WTC11 (cell line): ENCODE results near the gene CD2AP. TPM values are rescaled to one million over a fixed set of nuclear protein-coding genes. Genes with fewer than 3 reads are reported as not detected.

ENCODE experiments used
- ATAC-seq: fragments of 200-7000 bp; cut with Tn5 transposase; 2 replicates; pipeline ENCODE4 v1.10.0; 2021; ENCODE audit warnings: mild to moderate bottlenecking, moderate library complexity
- CTCF ChIA-PET: fragments of 300-600 bp; sonication (Branson Sonifier 250); formaldehyde crosslinking; loops from one replicate; lab custom pipeline; 2021; ENCODE audit warnings: antibody characterized with exemption; lab: Charles Lee
- POLR2A ChIA-PET: fragments of 350-600 bp; sonication (Branson Sonifier 250); formaldehyde crosslinking; loops from one replicate; lab custom pipeline; 2021; ENCODE audit warnings: antibody characterized with exemption; lab: Charles Lee
- DNase-seq: peaks from one replicate; pipeline ENCODE4 v3.0.0; 2021; ENCODE audit warnings: low spot score
- H3K27ac Mint-ChIP-seq: 2 replicates; pipeline ENCODE4 v1.8.0; 2021; ENCODE audit warnings: mixed read lengths
- H3K27me3 Mint-ChIP-seq: 2 replicates; pipeline ENCODE4 v1.8.0; 2021; ENCODE audit warnings: low read depth, mild to moderate bottlenecking, moderate library complexity, mixed read lengths
- H3K36me3 Mint-ChIP-seq: 2 replicates; pipeline ENCODE4 v1.8.0; 2021; ENCODE audit warnings: mixed read lengths
- H3K4me1 Mint-ChIP-seq: 2 replicates; pipeline ENCODE4 v1.8.0; 2022; ENCODE audit warnings: mixed read lengths
- H3K4me3 Mint-ChIP-seq: 2 replicates; pipeline ENCODE4 v1.8.0; 2021; ENCODE audit warnings: mild to moderate bottlenecking, moderate library complexity, mixed read lengths
- H3K9me3 Mint-ChIP-seq: 2 replicates; pipeline ENCODE4 v1.8.0; 2021; ENCODE audit warnings: mixed read lengths
- ATF6 ChIP-seq: sonication (generic); formaldehyde crosslinking; IDR thresholded peaks from 2 replicates; pipeline ENCODE4 v1.8.1; 2023; ENCODE audit warnings: mild to moderate bottlenecking, missing genetic modification reagents
- CREB1 ChIP-seq: sonication (generic); formaldehyde crosslinking; IDR thresholded peaks from 2 replicates; pipeline ENCODE4 v1.8.0; 2023; ENCODE audit warnings: mild to moderate bottlenecking, missing genetic modification reagents
- E2F4 ChIP-seq: sonication (generic); formaldehyde crosslinking; IDR thresholded peaks from 2 replicates; pipeline ENCODE4 v1.8.1; 2022; ENCODE audit warnings: low read depth, mild to moderate bottlenecking, moderate library complexity, missing genetic modification reagents, borderline replicate concordance
- E2F5 ChIP-seq: sonication (generic); formaldehyde crosslinking; IDR thresholded peaks from 2 replicates; pipeline ENCODE4 v1.8.1; 2022; ENCODE audit warnings: mild to moderate bottlenecking, moderate library complexity, missing genetic modification reagents
- ELF4 ChIP-seq: sonication (generic); formaldehyde crosslinking; IDR thresholded peaks from 2 replicates; pipeline ENCODE4 v1.8.1; 2022; ENCODE audit warnings: low read depth, mild to moderate bottlenecking, moderate library complexity, missing genetic modification reagents
- EMX1 ChIP-seq: fragments of 250-450 bp; sonication (Bioruptor Pico); IDR thresholded peaks from 2 replicates; pipeline ENCODE4 v1.8.0; 2021; ENCODE audit warnings: mild to moderate bottlenecking
- FOXJ3 ChIP-seq: sonication (generic); formaldehyde crosslinking; IDR thresholded peaks from 2 replicates; pipeline ENCODE4 v1.9.0; 2021; ENCODE audit warnings: missing genetic modification reagents, mild to moderate bottlenecking, borderline replicate concordance
- FOXP4 ChIP-seq: sonication (generic); formaldehyde crosslinking; IDR thresholded peaks from 2 replicates; pipeline ENCODE4 v1.8.0; 2022; ENCODE audit warnings: mild to moderate bottlenecking, missing genetic modification reagents
- GRHL2 ChIP-seq: fragments of 250-450 bp; sonication (Bioruptor Pico); IDR thresholded peaks from 2 replicates; pipeline ENCODE4 v1.8.0; 2022; ENCODE audit warnings: mild to moderate bottlenecking, moderate library complexity; ENCODE audit not compliant: insufficient replicate concordance, severe bottlenecking
- GTF2I ChIP-seq: fragments of 250-450 bp; sonication (Bioruptor Pico); conservative IDR thresholded peaks from 2 replicates; pipeline ENCODE4 v1.4.0; 2021; ENCODE audit warnings: mild to moderate bottlenecking
- HMGA2 ChIP-seq: fragments of 250-450 bp; sonication (Bioruptor Pico); IDR thresholded peaks from 2 replicates; pipeline ENCODE4 v1.4.0; 2021; ENCODE audit warnings: mild to moderate bottlenecking, moderate library complexity
- MXD4 ChIP-seq: fragments of 250-450 bp; sonication (Bioruptor Pico); IDR thresholded peaks from 2 replicates; pipeline ENCODE4 v1.8.0; 2021; ENCODE audit warnings: mild to moderate bottlenecking, moderate library complexity, borderline replicate concordance
- NR2C2 ChIP-seq: sonication (generic); formaldehyde crosslinking; IDR thresholded peaks from 2 replicates; pipeline ENCODE4 v1.8.0; 2022; ENCODE audit warnings: mild to moderate bottlenecking, missing genetic modification reagents
- SP1 ChIP-seq: sonication (generic); formaldehyde crosslinking; conservative IDR thresholded peaks from 2 replicates; pipeline ENCODE4 v1.8.1; 2022; ENCODE audit warnings: missing genetic modification reagents
- TCF7 ChIP-seq: sonication (generic); formaldehyde crosslinking; IDR thresholded peaks from 2 replicates; pipeline ENCODE4 v1.8.0; 2022; ENCODE audit warnings: mild to moderate bottlenecking, low read depth, missing genetic modification reagents, moderate library complexity
- USF2 ChIP-seq: sonication (generic); formaldehyde crosslinking; IDR thresholded peaks from 2 replicates; pipeline ENCODE4 v1.8.1; 2023; ENCODE audit warnings: mild to moderate bottlenecking, missing genetic modification reagents, moderate library complexity
- ZMAT4 ChIP-seq: fragments of 250-450 bp; sonication (Bioruptor Pico); IDR thresholded peaks from 2 replicates; pipeline ENCODE4 v1.9.0; 2021; ENCODE audit warnings: mild to moderate bottlenecking
- ZNF121 ChIP-seq: sonication (generic); formaldehyde crosslinking; IDR thresholded peaks from 2 replicates; pipeline ENCODE4 v1.8.0; 2023; ENCODE audit warnings: missing genetic modification reagents
- ZNF263 ChIP-seq: sonication (generic); formaldehyde crosslinking; IDR thresholded peaks from 2 replicates; pipeline ENCODE4 v1.8.1; 2022; ENCODE audit warnings: low read depth, mild to moderate bottlenecking, moderate library complexity, missing genetic modification reagents
- ZNF423 ChIP-seq: fragments of 250-450 bp; sonication (Bioruptor Pico); IDR thresholded peaks from 2 replicates; pipeline ENCODE4 v2.1.2; 2022; ENCODE audit warnings: mild to moderate bottlenecking, moderate library complexity
- ZNF671 ChIP-seq: fragments of 250-450 bp; sonication (Bioruptor Pico); IDR thresholded peaks from 2 replicates; pipeline ENCODE4 v1.8.0; 2021; ENCODE audit warnings: mild to moderate bottlenecking
- ZSCAN18 ChIP-seq: fragments of 250-450 bp; sonication (Bioruptor Pico); IDR thresholded peaks from 2 replicates; pipeline ENCODE4 v2.1.2; 2022; ENCODE audit warnings: mild to moderate bottlenecking, moderate library complexity
- total RNA-seq: library from RNA; stranded (reverse); gene quantifications from 3 replicates; pipeline ENCODE4 v1.2.3, GENCODE V29; 2021

Gene CD2AP
- total RNA-seq, 1 experiment from 2014 or later: 77.0 TPM

GRCh38 chr6:47525330-47526057 is 47.9 kb downstream of the CD2AP start:
- ATAC-seq: no peak
- POLR2A ChIA-PET: no interaction called here
- H3K4me3 Mint-ChIP-seq: no peak overlapping the region
- H3K36me3 Mint-ChIP-seq: peaks cover 26% of the 10 kb centered on the region
- peaks cover 16% of the 10 kb centered on the region for H3K9me3 Mint-ChIP-seq
- H3K4me1 Mint-ChIP-seq: peaks cover 42% of the 10 kb centered on the region
- TF ChIP-seq USF2 (CRISPR knock-in tag) (no peak), FOXP4 (CRISPR knock-in tag) (no peak), MXD4 (CRISPR knock-in tag) (no peak), EMX1 (CRISPR knock-in tag) (no peak), GRHL2 (CRISPR knock-in tag) (no peak), FOXJ3 (CRISPR knock-in tag) (no peak), HMGA2 (CRISPR knock-in tag) (no peak), NR2C2 (CRISPR knock-in tag) (no peak), ELF4 (CRISPR knock-in tag) (no peak), ZNF671 (CRISPR knock-in tag) (no peak)
- DNase-seq: no peak
- peak overlapping the region; percentile 24; the same call in 1 of the 2 replicates for H3K27ac Mint-ChIP-seq
- CTCF ChIA-PET: no interaction called here
- H3K27me3 Mint-ChIP-seq: no peaks in the 10 kb centered on the region

GRCh38 chr6:47527274-47527673 is 49.7 kb downstream of the CD2AP start:
- no peak for DNase-seq
- ChIA-PET CTCF (no interaction called here), POLR2A (no interaction called here)
- Mint-ChIP-seq H3K9me3 (peaks cover 16% of the 10 kb centered on the region), H3K36me3 (peaks cover 29% of the 10 kb centered on the region), H3K4me1 (peaks cover 36% of the 10 kb centered on the region), H3K27me3 (no peaks in the 10 kb centered on the region), H3K27ac (peak overlapping the region; percentile 15; the same call in 1 of the 2 replicates), H3K4me3 (no peak overlapping the region)
- no peak for ATAC-seq
- TF ChIP-seq SP1 (no peak), ZSCAN18 (CRISPR knock-in tag) (no peak), MXD4 (CRISPR knock-in tag) (no peak), NR2C2 (CRISPR knock-in tag) (no peak), GTF2I (CRISPR knock-in tag) (no peak), TCF7 (CRISPR knock-in tag) (no peak), FOXP4 (CRISPR knock-in tag) (no peak), E2F4 (no peak), ZNF263 (CRISPR knock-in tag) (no peak), ZNF423 (CRISPR knock-in tag) (no peak), E2F5 (no peak), ATF6 (CRISPR knock-in tag) (no peak), CREB1 (CRISPR knock-in tag) (no peak), ELF4 (CRISPR knock-in tag) (no peak), ZMAT4 (CRISPR knock-in tag) (no peak), ZNF121 (CRISPR knock-in tag) (no peak), USF2 (CRISPR knock-in tag) (no peak)
